Right renal cortex interstitium (tissue), 3 donors: ENCODE results near the gene SUN3. TPM values are rescaled to one million over a fixed set of nuclear protein-coding genes. Genes with fewer than 3 reads are reported as not detected.
A peak's percentile ranks its signal among the peaks of the same experiment; 100 is the strongest.

Experiments used
- DNase-seq, 3 donors: peaks; one replicate each; pipeline ENCODE4 v3.0.0-alpha.2; 2013; ENCODE audit warnings: low read depth in 3 of 3, low spot score in 2 of 3
- polyA plus RNA-seq, 3 donors: library from polyadenylated mRNA; unstranded; fragments of 120-200 nt; gene quantifications; one replicate each; pipeline ENCODE4 v1.2.1, GENCODE V29; 2013; ENCODE audit not compliant: insufficient read length in 3 of 3

The SUN3 gene
- polyA plus RNA-seq, 3 donors = 0.11 to 0.37 TPM; not detected in 1

DNA sequence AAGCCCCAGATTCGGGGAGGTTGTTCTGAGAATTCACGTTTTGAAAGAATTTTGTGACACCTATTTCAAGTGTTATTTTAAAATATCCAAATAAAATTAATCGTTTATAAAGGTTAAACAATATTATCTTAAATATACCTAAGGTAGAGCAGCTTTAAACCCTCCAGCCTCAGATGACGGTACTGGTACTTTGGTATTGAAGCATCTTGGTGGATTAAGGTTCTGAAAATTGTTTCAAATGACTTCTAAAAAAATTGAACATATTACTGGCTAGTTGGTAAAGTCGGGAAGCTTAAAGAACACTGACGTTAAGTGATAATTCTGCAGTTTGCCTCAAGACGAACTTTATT is 49.1 kb downstream of the SUN3 start:
- no peak for DNase-seq

DNA sequence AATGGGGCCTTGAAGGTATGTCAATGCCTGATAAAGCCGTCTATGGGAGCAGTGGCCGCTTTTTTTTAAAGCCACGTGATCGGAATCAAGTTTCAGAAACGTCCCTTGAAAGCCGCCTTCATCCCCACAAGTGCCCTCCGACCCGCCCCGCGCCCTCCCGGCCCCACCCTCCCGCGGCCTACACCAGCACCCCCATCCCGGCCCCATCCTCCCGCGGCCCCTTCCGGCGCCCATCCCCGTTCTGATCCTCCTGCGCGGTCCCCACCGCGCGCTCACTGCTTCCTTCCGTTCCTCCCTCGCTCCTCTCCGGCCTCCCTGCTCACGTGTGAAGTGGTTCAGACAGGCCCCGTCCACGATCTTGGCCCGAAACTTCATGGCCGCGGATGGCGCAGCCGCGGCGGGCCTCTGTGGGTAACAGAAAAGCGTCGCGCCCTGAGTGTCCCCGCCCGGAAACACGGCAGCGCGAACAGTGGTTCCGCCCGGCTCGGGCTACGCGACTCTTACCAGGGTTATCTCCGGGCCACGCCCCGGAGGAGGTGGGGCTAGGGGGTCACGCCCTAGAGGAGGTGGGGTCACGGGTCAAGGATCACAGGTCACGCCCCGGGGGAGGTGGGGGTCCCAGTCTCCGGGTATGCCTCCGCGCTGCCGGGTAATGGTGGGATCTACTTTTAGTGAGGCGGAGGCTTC is 49.6 kb downstream of the SUN3 start, which contains the start of gene HUS1:
HUS1 (minus strand) TSS at position 471 of the 687 bp plus-strand sequence; CDS start at position 375, 96 bp downstream.
- DNase-seq = peak in 1 of 3 donors; percentile 67

DNA sequence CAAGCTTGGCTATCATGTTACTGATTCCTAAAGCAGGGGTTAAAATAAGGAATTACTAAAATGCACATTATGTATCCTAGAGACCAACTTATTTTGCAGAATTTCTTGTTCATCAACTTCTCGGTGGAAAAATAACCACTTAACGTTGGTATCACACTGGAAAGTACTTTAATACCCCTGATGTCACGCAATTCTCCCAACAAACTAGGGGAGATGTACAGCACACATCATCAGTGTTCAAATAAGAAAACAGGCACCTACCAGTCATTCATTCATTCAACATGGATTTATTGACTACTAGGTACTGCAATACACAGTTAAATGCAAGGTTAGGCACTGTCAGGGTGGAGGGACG is 50.1 kb downstream of the SUN3 start:
- DNase-seq = no peak

DNA sequence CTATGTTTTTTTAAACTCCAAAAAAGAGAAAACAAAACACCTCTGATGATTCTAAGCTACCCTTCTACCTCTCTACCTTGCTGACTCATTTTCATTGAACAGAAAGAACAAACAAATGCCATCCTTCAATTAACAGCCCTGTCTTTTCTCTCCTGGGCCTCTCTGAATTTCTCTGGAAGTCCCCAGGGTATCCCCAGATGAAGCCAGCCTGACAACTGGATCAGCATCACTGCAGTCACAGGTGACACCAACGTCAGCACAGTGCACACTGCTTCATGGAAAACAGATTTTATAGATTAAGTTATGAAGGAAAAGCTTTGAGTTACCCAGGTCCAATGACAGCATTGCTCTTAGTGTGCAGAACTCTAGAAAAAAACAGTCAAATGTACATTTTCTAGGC is 55.2 kb downstream of the SUN3 start:
- no peak for DNase-seq

DNA sequence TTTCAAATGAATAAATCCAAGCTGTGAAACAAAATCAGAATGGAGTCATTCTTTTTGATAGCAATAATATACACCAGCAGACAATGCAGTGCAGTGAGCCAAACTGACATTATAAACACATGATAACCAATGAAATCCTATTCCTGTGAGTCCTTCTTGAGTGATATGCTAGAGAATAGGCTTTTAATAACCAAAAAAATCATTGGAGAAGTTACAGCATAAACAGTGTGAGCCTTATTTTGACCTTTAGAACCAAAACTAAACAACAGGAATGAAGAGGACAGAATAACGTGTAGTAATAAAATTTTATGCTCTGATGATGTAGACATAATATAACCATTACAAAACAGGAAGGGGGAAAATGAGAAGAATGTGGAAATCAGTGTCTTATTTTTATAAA is 58.1 kb downstream of the SUN3 start:
- DNase-seq = no peak

DNA sequence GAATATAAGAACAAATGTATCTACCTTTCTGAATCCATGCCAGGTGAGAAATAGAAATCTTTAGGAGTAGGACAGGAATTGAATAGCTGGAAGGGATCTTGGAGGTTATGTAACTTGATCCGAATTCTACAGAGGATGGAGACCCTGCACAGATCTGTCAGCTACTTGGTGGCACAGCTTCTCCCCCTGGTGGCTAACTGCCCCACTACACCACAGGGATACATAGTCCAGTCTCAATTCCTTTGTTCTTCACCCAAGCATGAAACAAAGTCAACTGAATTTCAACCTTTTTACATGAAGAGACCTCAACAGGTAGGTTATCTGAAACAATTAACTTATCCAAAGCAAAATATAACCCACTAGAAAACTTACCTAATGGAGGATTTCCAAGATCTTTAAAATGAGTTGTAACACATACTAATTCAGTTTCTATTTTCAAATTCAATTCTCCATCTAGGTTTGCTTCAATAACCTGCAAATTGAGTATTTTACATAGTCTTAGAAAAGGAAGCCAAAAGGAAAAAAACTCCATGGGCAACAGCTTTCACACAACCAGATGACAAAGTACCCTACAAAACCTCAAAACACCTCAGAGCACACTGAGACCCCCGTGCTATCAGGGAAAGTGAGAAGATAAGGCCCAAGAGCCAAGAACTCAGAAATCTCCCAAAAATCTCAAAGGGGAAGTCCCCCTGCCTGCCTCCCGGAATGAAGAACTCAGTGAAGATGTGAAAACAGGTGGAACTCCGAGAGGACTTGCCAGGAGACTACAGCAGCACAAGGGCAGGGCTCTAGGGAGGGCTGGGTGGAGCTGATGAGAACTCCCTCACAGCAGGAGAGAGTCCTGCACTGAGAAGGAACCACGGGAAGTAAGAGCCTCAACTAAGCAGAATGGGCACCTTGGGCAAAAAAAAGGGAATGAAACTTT is 59.8 kb downstream of the SUN3 start:
- peak in 1 of 3 donors; percentile 49 for DNase-seq

DNA sequence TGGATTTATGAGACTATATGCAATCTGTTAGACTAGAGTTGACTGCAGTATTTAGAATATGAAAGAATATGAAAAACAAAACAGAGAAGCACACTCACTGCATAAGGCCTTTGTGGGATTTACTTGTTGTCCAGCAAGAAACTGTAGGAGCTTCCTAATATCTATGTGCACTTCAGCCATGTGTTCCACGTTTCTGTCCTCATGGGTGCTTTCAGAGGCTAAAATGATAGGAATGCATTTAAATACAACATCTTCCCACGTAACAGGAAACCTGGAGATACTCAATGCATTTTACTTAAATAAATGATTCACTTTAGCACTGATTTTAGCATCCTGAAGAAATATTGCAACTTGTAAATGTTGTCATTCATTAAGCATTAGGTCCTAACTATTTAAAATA is 61.2 kb downstream of the SUN3 start:
- DNase-seq = no peak

DNA sequence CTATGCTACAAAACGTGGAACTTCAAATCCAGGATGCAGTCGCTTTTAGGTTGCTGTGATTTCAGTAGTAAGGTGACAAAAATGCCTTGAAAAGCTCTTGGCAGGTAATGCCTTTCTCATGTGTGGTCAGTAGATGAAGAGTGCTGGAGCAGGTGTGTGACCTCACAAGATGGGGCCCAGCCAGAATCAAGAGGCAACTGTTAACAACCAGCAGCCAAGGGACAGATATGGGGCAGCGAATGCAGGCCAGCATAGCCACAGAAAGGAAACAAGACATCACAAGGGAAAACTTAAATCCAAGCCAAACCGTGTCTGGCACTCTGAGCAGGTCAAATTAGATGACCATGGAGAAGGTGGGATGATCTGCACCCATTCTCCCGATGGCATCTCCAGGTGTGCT is 61.8 kb downstream of the SUN3 start:
- no peak for DNase-seq

DNA sequence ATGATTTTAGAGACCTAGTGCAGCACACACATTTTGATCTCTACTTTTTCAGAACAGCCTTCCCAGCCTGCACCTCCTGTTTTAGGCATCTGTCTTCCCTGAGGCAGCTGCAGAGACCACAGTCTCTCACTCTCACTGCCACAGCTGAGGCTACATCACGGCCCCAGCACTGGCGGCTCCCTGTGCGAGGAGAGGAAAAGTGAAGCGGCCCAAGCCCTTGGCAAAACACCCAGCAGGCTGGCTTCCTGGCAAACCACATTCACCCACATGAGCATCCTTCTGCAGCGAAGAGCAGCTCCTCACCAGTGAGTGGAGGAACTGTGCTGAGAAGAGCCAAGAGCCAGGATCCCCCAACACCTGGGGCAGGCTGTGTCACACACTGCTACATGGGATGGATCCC is 63.5 kb downstream of the SUN3 start:
- DNase-seq = no peak

DNA sequence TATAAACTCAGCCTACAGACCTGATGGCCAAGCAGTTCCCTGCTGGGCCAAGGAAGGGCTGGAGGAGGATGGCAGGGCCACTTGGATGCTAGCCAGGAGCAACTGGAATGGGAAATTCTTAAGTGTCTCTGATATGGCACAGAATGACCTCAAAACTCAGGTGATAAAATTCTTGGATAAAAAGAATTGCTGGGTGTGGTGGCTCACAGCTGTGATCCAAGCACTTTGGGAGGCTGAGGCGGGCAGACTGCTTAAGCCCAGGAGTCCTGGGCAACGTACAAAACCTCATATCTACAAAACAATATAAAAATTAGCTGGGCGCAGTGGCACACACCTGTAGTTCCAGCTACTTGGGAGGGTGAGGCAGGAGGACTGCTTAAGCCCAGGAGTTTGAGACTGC is 66.6 kb downstream of the SUN3 start:
- no peak for DNase-seq

DNA sequence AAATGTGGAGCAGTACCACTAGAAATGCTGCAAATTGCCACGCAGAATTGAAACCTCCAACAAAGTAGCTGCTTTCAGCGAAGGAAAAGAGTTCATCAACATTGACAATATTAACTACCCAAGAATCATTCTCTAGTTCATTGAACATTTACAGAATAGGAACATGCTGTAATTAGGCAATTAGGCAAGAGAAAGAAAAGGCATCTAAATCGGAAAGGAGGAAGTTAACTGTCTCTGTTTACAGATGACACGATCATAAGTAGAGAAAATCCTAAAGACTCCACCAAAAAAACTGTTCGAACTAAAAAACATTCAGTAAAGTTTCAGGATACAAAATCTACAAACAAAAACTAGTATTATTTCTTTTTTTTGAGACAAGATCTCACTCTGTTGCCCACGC is 71.8 kb downstream of the SUN3 start:
- no peak for DNase-seq

DNA sequence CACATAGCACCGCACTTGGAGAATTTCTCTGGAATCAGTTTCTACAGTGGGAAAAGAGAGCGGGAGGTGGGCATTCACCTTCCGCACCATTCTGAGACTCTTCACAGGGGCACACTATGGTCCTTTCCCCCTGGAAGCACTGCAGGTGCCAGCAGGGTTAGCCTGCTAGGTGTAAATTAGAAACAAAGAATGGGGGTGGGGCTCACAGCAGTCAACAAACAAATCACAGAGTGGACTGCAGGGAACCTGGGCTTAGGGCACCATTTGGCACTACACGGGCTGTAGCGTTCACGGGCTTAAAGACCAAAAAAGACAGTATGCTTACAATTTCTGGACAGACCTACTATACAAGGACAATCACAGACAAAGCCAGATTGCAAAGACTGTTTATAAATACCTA is 72.7 kb downstream of the SUN3 start:
- no peak for DNase-seq

DNA sequence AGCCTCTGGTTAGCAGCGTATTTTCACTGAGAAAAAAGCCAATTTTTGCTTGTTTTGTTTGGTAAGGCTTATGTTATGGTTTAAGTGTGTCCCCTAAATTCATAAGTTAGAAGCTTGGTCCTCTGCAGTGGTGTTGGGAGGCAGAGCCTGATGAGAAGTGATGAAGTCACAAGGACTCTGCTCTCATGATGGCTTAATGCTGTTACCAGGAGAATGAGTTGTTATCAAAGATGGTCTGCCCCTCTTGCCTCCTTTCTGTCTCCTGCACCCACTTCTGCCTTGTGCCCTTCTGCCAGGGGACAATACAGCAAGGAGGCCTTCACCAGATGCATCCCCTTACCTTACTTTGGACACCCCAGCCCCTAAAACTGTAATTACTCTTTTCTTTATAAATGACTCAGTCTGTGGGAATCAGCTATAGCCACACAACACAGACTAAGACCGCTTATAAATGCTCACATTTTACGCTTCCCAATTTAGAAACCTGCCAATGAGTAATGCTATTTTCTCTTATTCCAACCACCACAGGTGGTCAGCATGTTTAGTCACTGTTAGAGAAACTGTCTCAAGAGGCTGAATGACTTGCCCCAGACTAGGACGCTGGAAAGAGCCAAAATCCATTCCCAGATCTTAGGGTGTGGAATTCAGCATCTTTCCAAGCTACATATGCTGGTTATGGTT is 74.5 kb downstream of the SUN3 start:
- DNase-seq = no peak

DNA sequence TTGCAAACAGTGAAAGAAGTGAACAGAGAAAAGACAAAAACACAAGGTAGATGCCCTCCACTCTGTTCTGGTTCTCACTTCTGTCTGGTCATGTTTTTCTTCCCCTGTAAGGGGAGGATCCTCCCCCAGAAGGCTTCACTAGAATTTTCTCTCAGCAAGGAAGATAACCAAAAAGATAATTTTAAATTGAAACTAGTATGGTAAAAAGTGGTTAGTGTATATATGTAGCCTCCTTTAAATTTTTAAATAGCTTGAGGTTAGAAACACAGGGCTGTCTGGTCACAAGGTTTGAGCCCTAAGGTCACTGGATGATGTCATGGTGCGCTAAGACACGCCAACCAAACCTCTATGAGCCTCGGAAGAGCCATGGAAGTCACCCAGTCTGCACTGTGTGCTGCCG is 75.1 kb downstream of the SUN3 start:
- no peak for DNase-seq

DNA sequence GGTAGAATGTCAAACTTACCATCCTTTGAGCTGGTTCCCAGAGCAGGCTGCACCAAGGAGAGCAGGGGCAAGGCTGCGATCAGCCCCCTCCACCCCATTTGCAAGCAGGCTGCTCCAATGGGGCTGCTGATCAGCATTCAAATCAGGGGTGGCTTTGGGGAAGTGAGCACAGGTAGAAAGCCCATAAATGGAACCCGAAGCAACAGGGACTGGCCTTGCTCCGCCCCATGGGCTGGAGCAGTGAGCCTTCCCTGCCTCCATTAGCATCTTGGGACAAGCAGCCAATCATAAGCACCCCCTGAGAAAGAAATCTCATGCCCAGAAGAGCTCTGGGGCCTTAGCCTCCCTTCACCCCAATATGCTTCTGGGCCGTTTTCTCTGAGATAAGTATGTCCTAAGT is 76.7 kb downstream of the SUN3 start:
- no peak for DNase-seq

DNA sequence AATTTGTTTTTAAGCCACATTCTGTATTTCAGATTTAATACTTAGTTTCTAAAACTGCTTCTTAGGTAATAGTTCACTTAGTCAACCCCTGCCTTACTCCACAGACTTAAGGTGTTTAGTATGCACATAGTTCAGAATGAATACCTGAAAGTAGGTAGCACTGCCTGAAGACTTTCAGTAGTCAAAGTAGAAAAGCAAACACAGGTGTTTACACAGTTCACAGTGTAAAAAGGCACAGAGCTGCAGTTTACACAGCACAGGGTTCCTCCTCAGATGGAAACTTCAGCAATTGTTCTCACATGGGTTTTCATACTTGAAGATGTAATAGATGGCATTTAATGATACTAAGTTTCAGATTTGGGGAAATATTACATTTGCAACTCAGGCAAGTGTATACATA is 77.5 kb downstream of the SUN3 start:
- no peak for DNase-seq

DNA sequence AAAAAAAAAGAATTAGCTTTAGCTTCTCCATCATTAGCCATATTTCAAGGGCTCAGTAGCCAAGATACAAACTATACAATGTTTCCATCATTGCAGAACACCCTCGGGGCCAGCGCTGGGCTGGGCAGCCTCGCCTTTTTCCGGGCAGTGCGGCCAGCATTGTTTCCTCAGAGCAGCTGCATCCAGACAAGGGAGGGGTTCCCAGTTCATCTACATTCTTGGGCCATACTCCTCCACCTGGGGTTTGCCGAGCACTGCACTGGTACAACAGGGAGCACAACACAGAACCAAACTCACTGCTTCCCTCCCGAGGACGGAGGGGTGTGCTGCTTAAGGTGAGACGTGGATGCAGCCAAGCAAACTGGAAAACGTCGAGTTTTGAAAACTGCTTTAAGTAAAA is 78.2 kb downstream of the SUN3 start:
- no peak for DNase-seq

DNA sequence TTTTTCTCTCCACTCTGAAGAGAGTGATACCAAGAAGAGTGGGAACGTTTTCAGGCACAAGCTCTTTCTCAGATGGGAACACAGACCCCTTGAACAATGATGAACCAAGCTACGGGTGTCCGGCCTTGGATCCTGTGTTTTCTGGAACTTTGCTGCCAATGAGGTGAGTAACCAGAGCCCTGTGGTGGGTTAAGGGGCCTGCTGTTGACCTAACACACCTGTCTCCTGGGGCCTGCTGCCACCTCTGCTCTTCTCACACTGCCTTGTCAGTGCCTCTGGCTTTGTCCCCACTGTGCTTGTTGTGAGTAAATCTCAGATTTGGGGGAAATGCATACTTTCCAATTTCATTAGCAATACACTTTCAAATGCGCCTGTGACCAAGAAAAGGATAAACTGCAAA is 79.2 kb downstream of the SUN3 start:
- no peak for DNase-seq

DNA sequence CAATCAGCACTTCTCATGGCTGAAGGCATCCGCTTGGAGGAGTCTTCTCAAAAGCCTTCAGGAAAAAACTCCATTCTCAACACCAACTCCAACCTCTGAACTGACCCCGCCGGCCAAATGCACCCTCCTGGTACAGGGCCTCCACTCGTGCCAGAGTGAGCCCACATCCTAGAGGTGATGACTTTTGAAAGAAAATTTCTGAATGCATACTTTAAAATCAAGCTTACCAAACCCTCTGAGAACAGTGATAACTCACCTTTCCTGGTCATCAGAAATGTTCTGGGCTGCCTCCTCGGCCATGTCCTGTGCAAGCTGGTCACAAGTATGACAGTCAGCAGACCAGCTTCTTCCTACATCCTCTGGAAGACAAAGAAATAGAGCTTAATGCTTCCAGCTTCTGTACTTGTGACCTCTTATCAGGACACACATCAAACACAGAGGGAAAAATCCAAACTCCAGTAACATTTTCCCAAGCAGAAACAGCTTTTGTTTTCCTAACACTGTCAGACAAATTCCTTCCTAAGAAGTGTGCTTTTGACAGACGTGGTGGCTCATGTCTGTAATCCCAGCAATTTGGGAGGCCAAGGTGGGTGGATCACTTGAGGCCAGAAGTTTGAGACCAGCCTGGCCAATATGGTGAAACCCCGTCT is 80.6 kb downstream of the SUN3 start, which contains the start of gene PKD1L1:
PKD1L1 (minus strand) TSS at position 326 of the 650 bp plus-strand sequence; CDS start at position 300, 26 bp downstream.
- no peak for DNase-seq

DNA sequence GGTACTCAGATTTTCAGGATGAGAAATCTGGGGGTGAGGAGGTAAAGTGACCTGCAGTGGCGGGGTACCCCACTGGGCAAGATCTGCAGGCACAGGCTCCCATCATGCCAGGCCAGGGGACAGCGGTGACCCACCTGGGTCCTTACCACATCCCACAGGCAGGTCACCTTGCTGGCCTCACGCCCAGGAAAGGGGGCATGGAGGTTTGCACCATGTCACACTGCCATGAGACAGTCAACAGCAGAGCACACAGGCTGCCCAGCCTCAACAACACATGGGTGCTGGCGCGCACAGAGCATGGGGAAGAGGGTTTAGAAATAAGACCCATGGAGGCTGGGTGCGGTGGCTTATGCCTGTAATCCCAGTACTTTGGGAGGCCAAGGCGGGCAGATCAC is 81.6 kb downstream of the SUN3 start:
- DNase-seq = no peak
